Trophoblast cell (in vitro differentiated cells and primary cell): ENCODE data around the gene TH.

Experiments used
- DNase-seq, 2 donors: peaks; one replicate each; pipeline ENCODE4 v3.0.0-alpha.2; 2016
- H2AFZ ChIP-seq: 2 replicates; pipeline ENCODE4 v1.6.1; 2013; ENCODE audit warnings: low read length, moderate library complexity, mild to moderate bottlenecking; ENCODE audit not compliant: insufficient read depth, poor library complexity
- H2AK5ac ChIP-seq: 2 replicates; pipeline ENCODE4 v1.6.1; 2013; ENCODE audit warnings: mild to moderate bottlenecking, low read length
- H2BK120ac ChIP-seq: 2 replicates; pipeline ENCODE4 v1.6.1; 2013; ENCODE audit warnings: low read length, mild to moderate bottlenecking, moderate library complexity; ENCODE audit not compliant: insufficient read depth, poor library complexity
- H2BK12ac ChIP-seq: 2 replicates; pipeline ENCODE4 v1.6.1; 2013; ENCODE audit warnings: mild to moderate bottlenecking, low read length, moderate library complexity
- H2BK5ac ChIP-seq: 2 replicates; pipeline ENCODE4 v1.6.1; 2013; ENCODE audit warnings: low read length, low read depth, moderate library complexity, mild to moderate bottlenecking; ENCODE audit not compliant: poor library complexity
- H3K14ac ChIP-seq: 2 replicates; pipeline ENCODE4 v1.6.1; 2013; ENCODE audit warnings: mild to moderate bottlenecking, low read length
- H3K18ac ChIP-seq: 2 replicates; pipeline ENCODE4 v1.6.1; 2013; ENCODE audit warnings: mild to moderate bottlenecking, low read length
- H3K23ac ChIP-seq: 2 replicates; pipeline ENCODE4 v1.6.1; 2013; ENCODE audit warnings: low read length
- H3K27ac ChIP-seq: 2 replicates; pipeline ENCODE4 v1.5.1; 2013; ENCODE audit warnings: low read depth, mild to moderate bottlenecking, inconsistent platforms, low read length, moderate library complexity
- H3K27me3 ChIP-seq: 2 replicates; pipeline ENCODE4 v1.6.1; 2013; ENCODE audit warnings: inconsistent platforms, mild to moderate bottlenecking, low read length, moderate library complexity; ENCODE audit not compliant: insufficient read depth
- H3K36me3 ChIP-seq, 2 experiments: 1 replicate in 1 of 2; 2 replicates in 1 of 2; pipeline ENCODE4 v1.6.1; 2013; ENCODE audit warnings: low read length in 2 of 2, mild to moderate bottlenecking in 2 of 2, moderate library complexity in 1 of 2; ENCODE audit not compliant: insufficient read depth in 2 of 2, control insufficient read depth in 1 of 2
- H3K4ac ChIP-seq: 2 replicates; pipeline ENCODE4 v1.6.1; 2013; ENCODE audit warnings: low read depth, mild to moderate bottlenecking, low read length, moderate library complexity
- H3K4me1 ChIP-seq, 2 experiments: 1 replicate in 1 of 2; 2 replicates in 1 of 2; pipeline ENCODE4 v1.6.1; 2013; ENCODE audit warnings: low read length in 2 of 2, mild to moderate bottlenecking in 2 of 2, moderate library complexity in 1 of 2; ENCODE audit not compliant: insufficient read depth in 2 of 2, control insufficient read depth in 1 of 2
- H3K4me2 ChIP-seq: 2 replicates; pipeline ENCODE4 v1.6.1; 2013; ENCODE audit warnings: inconsistent platforms, mild to moderate bottlenecking, low read length, moderate library complexity
- H3K4me3 ChIP-seq: 2 replicates; pipeline ENCODE4 v1.5.1; 2013; ENCODE audit warnings: mild to moderate bottlenecking, low read depth, low read length, inconsistent platforms
- H3K79me1 ChIP-seq: one replicate; pipeline ENCODE4 v1.6.1; 2013; ENCODE audit warnings: low read length
- H3K79me2 ChIP-seq: 2 replicates; pipeline ENCODE4 v1.6.1; 2013; ENCODE audit warnings: low read length, mild to moderate bottlenecking; ENCODE audit not compliant: control insufficient read depth, insufficient read depth, poor library complexity
- H3K9ac ChIP-seq: 2 replicates; pipeline ENCODE4 v1.6.1; 2013; ENCODE audit warnings: mild to moderate bottlenecking, low read length
- H3K9me3 ChIP-seq: 2 replicates; pipeline ENCODE4 v1.6.1; 2013; ENCODE audit warnings: low read depth, mild to moderate bottlenecking, control low read depth, inconsistent platforms, low read length; ENCODE audit not compliant: insufficient read depth
- H4K12ac ChIP-seq: 2 replicates; pipeline ENCODE4 v1.6.1; 2013; ENCODE audit warnings: low read depth, mild to moderate bottlenecking, low read length, moderate library complexity
- H4K8ac ChIP-seq: 2 replicates; pipeline ENCODE4 v1.6.1; 2013; ENCODE audit warnings: low read depth, mild to moderate bottlenecking, low read length, moderate library complexity
- H4K91ac ChIP-seq: one replicate; pipeline ENCODE4 v1.6.1; 2013; ENCODE audit warnings: low read depth, mild to moderate bottlenecking, low read length, moderate library complexity
- WGBS: extraction: QIAGEN DNeasy Blood & Tissue Kit; methylation state at CpG from one replicate; pipeline ENCODE4 v1.1.7; 2013; ENCODE audit warnings: missing lambda C conversion rate; ENCODE audit not compliant: insufficient read length, insufficient coverage; ENCODE audit errors: extremely low coverage; 5-methylcytosine and 5-hydroxymethylcytosine counted together

TH gene

GRCh38 chr11:2165571-2165970 lies 6.0 kb downstream of the TH start:
- DNase-seq: no peak

GRCh38 chr11:2164861-2165555 lies 6.6 kb downstream of the TH start:
- Histone ChIP-seq H4K8ac (no peak overlapping the region), H3K18ac (no peak overlapping the region), H2BK120ac (no peak overlapping the region), H3K27ac (no peak overlapping the region), H3K4me2 (no peak overlapping the region), H4K12ac (no peak overlapping the region), H3K79me1 (no peaks in the 10 kb centered on the region), H2AK5ac (no peak overlapping the region), H3K36me3 (no peaks in the 10 kb centered on the region), H2AFZ (no peak overlapping the region), H3K27me3 (no peaks in the 10 kb centered on the region), H3K4ac (no peak overlapping the region), H3K23ac (no peak overlapping the region), H2BK12ac (no peak overlapping the region), H3K4me3 (no peak overlapping the region), H3K9ac (no peak overlapping the region), H3K79me2 (no peaks in the 10 kb centered on the region), H3K14ac (no peak overlapping the region), H4K91ac (no peak overlapping the region), H2BK5ac (no peak overlapping the region), H3K9me3 (peaks cover 2% of the 10 kb centered on the region), H3K4me1 (peaks cover 3 to 4% of the 10 kb centered on the region in 2 experiments)
- no CpG with 5 or more reads among the region's 20 CpGs for WGBS
- peak in 1 of 2 donors; percentile 43 for DNase-seq

More at GRCh38 chr11:2165571-2165970, 6.0 kb downstream of the TH start:
- H3K4me1 ChIP-seq: peaks cover 3 to 4% of the 10 kb centered on the region in 2 experiments
- no peak overlapping the region for H3K4ac ChIP-seq
- H4K8ac ChIP-seq: no peak overlapping the region
- H3K27ac ChIP-seq: no peak overlapping the region
- H2BK5ac ChIP-seq: no peak overlapping the region
- H3K79me2 ChIP-seq: no peaks in the 10 kb centered on the region
- H3K23ac ChIP-seq: no peak overlapping the region
- no peak overlapping the region for H3K18ac ChIP-seq
- no peak overlapping the region for H2BK120ac ChIP-seq
- H3K9me3 ChIP-seq: peaks cover 2% of the 10 kb centered on the region
- no CpG with 5 or more reads among the region's 13 CpGs for WGBS
- no peak overlapping the region for H4K12ac ChIP-seq
- no peak overlapping the region for H2AK5ac ChIP-seq
- no peaks in the 10 kb centered on the region for H3K36me3 ChIP-seq
- no peaks in the 10 kb centered on the region for H3K27me3 ChIP-seq
- H3K4me2 ChIP-seq: no peak overlapping the region
- no peak overlapping the region for H3K9ac ChIP-seq
- no peak overlapping the region for H3K14ac ChIP-seq
- H4K91ac ChIP-seq: no peak overlapping the region
- no peak overlapping the region for H2BK12ac ChIP-seq
- H3K79me1 ChIP-seq: no peaks in the 10 kb centered on the region
- no peak overlapping the region for H2AFZ ChIP-seq
- no peak overlapping the region for H3K4me3 ChIP-seq

DNA sequence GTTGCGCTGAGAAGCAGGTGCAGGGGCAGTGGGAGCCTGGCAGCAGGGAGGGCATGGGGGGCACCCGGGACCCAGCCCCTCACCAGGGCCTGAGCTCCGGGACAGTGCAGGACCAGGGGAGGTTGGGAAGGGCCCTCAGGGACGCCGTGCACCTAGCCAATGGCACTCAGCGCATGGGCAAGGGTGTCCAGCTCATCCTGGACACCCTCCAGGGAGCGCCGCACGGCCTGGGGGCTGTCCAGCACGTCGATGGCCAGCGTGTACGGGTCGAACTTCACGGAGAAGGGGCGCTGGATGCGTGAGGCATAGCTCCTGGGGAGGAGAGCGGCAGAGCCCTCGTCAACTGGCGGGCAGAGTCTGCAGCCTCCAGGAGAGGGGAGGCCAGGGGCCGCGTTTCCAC lies 7.5 kb downstream of the TH start:
- H3K4me1 ChIP-seq: peaks cover 3 to 4% of the 10 kb centered on the region in 2 experiments

GRCh38 chr11:2163428-2163978 lies 8.1 kb downstream of the TH start:
- no peak overlapping the region for H3K4me3 ChIP-seq
- no CpG with 5 or more reads among the region's 12 CpGs for WGBS
- H3K79me2 ChIP-seq: no peaks in the 10 kb centered on the region

More for the DNA sequence above, 7.5 kb downstream of the TH start:
- Histone ChIP-seq H4K8ac (no peak overlapping the region), H3K27me3 (no peaks in the 10 kb centered on the region), H3K36me3 (no peaks in the 10 kb centered on the region), H2AK5ac (no peak overlapping the region), H2BK5ac (no peak overlapping the region), H3K79me2 (no peaks in the 10 kb centered on the region), H2BK12ac (no peak overlapping the region), H3K14ac (no peak overlapping the region), H4K12ac (no peak overlapping the region), H2BK120ac (no peak overlapping the region), H3K4ac (no peak overlapping the region), H3K9ac (no peak overlapping the region), H3K23ac (no peak overlapping the region), H4K91ac (no peak overlapping the region), H3K9me3 (peaks cover 2% of the 10 kb centered on the region), H2AFZ (no peak overlapping the region), H3K4me3 (no peak overlapping the region), H3K18ac (no peak overlapping the region), H3K4me2 (no peak overlapping the region), H3K27ac (no peak overlapping the region), H3K79me1 (no peaks in the 10 kb centered on the region)
- DNase-seq: no peak
- no CpG with 5 or more reads among the region's 22 CpGs for WGBS

More at GRCh38 chr11:2163428-2163978, 8.1 kb downstream of the TH start:
- Histone ChIP-seq H3K36me3 (no peaks in the 10 kb centered on the region), H3K27me3 (no peaks in the 10 kb centered on the region), H2BK5ac (no peak overlapping the region), H4K8ac (no peak overlapping the region), H2BK12ac (no peak overlapping the region), H3K4me2 (no peak overlapping the region), H2AK5ac (no peak overlapping the region), H4K12ac (no peak overlapping the region), H3K9me3 (no peaks in the 10 kb centered on the region), H3K14ac (no peak overlapping the region), H3K79me1 (no peaks in the 10 kb centered on the region), H3K23ac (no peak overlapping the region), H2BK120ac (no peak overlapping the region), H3K27ac (no peak overlapping the region), H3K18ac (no peak overlapping the region), H2AFZ (no peak overlapping the region), H4K91ac (no peak overlapping the region), H3K4me1 (no peaks in the 10 kb centered on the region), H3K9ac (no peak overlapping the region), H3K4ac (no peak overlapping the region)
- no peak for DNase-seq
